T-helper 1 cell treated with Interleukin-12 subunit alpha and Interleukin-12 subunit beta and Interleukin-4 antibody, amounts not matched to agents 30 ng/mL and 1 ng/mL, for 36 hours (primary cell): ENCODE measurements around the gene ASCC1. TPM values are rescaled to one million over a fixed set of nuclear protein-coding genes. Genes with fewer than 3 reads are reported as not detected.
"Not testable (repeated sequence)": the region's sequence is repeated elsewhere in the genome, so short reads cannot be mapped to it uniquely, and the experiment has no call there.

Source experiments
- intact Hi-C: fragments of 100-400 bp; cut with micrococcal nuclease; formaldehyde crosslinking; loops from one replicate; pipeline ENCODE4 v1.15.1; 2024
- total RNA-seq: library from RNA; stranded (reverse); gene quantifications from 2 replicates; pipeline ENCODE4 v1.2.3, GENCODE V29; 2022

Gene ASCC1
- total RNA-seq, 1 donor from 2014 or later: 27.9 TPM

DNA sequence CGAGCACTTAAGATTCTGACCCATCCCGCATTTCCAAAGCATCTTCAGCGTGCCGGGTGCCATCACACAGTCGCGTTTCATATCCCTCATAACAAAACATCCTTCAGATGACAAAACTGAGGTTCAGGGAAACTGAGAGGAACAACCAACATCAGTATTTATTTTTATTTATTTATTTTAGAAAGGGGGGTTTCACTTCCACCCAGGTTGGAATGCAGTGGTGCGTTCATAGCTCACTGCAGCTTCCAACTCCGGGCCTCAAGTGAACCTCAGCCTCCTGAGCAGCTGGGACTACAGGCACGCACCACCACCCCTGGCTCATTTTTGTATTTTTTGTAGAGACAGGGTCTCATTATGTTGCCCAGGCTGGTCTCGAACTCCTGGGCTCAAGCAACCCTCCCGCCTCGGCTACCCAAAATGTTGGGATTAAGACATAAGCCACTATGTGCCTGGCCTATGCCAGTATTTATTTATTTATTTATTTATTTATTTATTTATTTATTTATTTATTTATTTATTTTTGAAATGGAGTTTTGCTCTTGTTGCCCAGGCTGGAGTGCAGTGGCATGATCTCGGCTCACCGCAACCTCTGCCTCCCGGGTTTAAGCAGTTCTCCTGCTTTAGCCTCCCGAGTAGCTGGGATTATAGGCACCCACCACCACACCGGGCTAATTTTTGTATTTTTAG, 33.2 kb upstream of the ASCC1 start:
- intact Hi-C loops: not testable (repeated sequence)

GRCh38 chr10:72248468-72249151, 32.5 kb upstream of the ASCC1 start:
- intact Hi-C loops: loop anchor here (1.0 kb wide), 9 partner anchors 13 to 352 kb away; partner anchors contain the start of genes ANAPC16, ASCC1 and DDIT4

GRCh38 chr10:72245949-72246525, 30.0 kb upstream of the ASCC1 start:
- intact Hi-C loops: no loop called here

- intact Hi-C loops: no loop called here
Measured at GRCh38 chr10:72244573-72245038, 28.5 kb upstream of the ASCC1 start.

DNA sequence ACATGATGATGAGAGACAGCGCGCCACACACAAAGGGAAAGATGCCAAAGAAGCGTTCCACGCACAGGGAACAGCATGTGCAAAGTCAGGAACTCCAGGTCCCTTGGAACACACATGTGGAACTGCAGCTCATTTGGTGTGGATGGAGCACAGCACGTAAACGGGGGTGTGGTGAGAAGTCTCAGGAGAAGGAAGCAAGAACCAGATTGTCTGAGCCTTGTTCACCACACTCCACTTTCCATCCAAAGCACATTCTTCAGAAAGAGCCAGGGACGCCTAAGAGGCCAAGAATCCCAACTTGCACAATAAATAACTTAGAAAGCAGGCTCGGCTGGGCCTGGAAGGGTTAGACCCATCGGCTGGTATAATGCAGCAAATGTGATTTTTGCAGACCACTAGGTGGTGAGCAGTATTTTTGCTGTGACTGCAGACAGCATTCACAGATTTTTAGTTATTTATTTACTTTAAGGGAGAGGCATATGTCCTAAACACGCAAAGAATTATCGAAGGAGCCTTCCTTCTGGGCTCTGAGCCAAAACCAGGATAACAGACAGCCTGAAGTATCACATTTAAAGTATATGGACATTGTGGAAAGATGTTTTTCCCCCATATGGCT, 27.9 kb upstream of the ASCC1 start:
- intact Hi-C loops: no loop called here

- intact Hi-C loops: no loop called here
Measured at GRCh38 chr10:72242675-72243074, 26.6 kb upstream of the ASCC1 start.

DNA sequence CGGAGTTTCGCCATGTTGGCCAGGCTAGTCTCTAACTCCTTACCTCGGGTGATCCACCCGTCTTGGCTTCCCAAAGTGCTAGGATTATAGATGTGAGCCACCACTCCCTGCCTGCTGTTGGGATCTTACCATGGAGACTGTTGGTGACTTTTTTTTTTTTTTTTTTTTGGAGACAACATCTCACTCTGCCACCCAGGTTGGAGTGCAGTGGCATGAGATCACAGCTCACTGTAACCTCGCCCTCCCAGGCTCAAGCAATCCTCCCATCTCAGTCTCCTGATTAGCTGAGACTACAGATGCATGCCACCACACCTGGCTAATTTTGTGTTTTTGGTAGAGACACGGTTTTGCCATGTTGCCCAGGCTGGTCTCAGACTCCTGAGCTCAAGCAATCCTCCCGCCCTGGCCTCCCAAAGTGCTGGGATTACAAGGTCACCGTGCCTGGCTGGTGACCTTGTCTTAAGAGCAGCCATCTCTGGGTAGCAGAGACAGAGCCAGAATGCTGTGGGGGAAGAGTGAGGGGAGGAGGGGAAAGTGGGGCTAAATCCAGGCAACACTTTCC, 25.7 kb upstream of the ASCC1 start:
- intact Hi-C loops: no loop called here

DNA sequence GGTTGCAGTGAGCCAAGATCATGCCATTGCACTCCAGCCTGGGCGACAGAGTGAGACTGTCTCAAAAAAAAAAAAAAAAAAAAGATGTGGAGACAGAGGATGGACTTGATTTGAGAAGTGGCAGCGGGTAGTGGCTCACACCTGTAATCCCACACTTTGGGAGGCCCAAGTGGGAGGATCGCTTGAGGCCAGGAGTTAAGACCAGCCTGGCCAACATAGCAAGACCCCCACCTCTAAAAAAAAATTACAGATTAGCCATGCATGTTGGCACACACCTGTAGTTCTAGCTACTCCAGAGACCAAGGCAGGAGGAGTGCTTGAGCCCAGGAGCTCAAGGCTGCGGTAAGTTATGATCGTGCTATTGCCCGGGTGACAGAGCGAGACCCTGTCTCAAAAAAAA, 24.3 kb upstream of the ASCC1 start:
- intact Hi-C loops: no loop called here

DNA sequence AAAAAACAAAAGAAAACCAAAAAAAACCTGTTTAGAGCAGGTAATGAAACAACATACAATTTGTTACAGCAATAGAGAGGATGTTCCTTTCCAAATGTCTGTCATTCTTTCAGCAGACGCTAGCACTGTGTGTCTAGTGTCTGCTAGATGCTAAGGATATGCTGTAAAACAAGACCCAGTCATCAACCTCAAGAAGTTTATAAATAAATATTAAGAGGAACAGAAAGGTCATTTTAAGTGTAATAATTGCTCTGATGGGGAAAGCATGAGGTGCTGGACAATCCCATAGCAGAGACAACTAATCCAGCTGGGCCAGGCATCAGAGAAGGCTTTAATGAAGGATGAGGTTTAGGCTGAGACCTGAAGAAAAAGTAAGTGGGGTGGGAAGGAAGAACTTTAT, 23.3 kb upstream of the ASCC1 start:
- intact Hi-C loops: no loop called here

DNA sequence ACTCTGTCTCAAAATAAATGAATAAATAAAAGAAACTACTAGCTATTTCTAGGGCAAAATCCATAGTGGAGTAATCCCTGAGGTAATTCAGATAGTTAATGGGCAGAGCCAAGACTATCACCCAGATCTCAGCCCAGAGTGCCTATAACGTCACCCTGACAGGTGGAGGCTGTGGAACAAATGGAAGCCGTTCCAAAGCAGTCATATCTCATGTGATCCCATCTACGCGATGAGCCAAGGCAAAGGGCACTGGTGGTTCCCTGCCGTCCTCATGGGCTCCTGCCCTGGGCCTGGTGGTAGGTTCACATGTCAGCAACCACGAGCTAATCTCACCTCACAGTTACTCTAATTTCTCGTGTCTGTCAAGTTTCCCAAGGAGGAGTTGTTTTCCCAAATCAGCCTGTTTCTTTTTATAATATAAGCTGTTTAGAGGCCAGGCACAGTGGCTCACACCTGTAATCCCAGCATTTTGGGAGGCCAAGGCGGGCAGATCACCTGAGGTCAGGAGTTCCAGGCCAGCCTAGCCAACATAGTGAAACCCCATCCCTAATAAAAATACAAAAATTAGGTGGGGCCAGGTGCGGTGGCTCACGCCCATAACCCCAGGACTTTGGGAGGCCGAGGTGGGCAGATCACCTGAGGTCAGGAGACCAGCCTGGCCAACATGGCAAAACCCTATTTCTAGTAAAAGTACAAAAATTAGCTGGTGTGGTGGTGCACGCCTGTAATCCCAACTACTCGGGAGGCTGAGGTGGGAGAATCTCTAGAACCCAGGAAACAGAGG, 22.5 kb upstream of the ASCC1 start:
- intact Hi-C loops: no loop called here

- intact Hi-C loops: no loop called here
Measured at GRCh38 chr10:72235544-72236279, 19.6 kb upstream of the ASCC1 start.

DNA sequence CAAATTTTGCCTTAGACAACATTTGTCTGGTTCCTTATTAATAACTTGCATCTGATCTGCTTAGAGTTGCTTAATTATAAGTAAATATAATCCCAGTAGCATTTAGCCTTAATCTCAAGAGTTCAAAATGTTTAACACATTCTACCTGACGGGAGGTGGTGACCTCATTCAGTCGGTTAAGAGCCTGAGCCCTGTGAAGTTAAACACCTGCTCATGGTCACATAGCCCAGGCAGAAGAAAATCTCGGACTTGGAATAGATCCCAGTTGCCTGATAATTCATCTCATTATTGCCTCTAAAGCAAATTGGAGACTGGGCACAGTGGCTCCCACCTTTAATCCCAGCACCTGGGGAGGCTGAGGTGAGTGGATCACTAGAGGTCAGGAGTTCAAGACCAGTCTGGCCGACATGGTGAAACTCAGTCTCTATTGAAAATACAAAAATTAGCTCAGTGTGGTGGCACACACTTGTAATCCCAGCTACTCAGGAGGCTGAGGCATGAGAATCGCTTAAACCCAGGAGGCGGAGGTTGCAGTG, 18.6 kb upstream of the ASCC1 start:
- intact Hi-C loops: no loop called here

DNA sequence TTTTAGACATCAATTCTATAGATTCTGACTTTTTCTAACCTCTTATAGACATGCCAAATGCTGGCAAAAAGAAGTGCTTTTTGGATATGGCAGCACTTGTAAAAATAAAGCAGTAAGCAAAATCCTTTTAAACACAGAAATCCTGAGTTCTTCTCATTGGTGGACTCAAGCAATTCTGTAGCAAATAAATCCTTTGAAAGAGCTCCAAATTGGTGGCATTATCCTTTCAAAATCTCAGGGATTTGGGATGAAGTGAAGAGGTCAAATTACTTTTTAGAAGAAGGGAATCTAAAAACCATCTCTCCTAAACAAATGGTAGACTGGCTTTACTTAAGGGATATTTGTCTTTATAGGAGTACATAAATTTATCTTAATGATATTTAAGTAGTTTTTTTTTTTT, 17.5 kb upstream of the ASCC1 start:
- intact Hi-C loops: no loop called here

GRCh38 chr10:72229261-72230251, 13.5 kb upstream of the ASCC1 start:
- intact Hi-C loops: no loop called here

GRCh38 chr10:72228318-72228751, 12.3 kb upstream of the ASCC1 start:
- intact Hi-C loops: no loop called here

GRCh38 chr10:72227826-72228225, 11.8 kb upstream of the ASCC1 start:
- intact Hi-C loops: no loop called here

DNA sequence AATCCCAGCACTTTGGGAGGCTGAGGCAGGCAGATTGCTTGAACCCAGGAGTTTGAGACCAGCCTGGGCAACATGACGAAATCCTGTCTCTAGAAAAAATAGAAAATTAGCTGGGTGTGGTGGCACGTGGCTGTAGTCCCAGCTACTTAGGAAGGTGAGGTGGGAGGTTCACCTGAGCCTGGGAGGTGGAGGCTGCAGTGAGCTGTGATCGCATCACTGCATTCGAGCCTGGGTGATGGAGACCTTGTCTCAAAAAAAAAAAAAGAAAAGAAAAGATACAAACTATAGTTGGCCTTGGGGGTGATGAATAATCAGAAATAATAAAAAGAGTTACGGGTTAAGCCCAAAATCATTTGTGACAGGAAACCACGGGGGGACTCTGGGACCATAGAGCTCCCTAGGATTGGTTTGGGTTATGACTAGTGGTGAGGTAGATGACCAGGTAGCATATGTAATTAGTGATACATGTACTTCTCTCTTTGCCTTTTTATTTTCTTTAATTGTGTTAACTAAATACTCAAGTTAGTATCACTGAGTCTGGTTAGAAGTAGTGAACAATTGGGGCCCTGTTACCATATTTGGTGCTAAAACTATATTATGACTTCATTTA, 10.4 kb upstream of the ASCC1 start:
- intact Hi-C loops: no loop called here

DNA sequence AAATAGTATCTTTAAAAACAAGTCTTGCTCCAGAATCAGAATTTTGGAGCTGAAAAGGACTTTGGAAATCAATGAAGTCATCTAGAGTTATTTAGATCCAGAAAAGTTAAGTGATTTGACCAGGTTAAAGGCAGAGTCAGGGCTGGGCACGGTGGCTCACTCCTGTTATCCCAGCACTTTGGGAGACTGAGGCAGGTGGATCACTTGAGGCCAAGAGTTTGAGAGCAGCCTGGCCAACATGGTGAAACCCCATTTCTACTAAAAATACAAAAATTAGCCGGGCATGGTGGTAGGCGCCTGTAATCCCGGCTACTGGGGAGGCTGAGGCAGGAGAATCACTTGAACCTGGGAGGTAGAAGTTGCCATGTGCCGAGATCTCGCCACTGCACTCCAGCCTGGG, 8.1 kb upstream of the ASCC1 start:
- intact Hi-C loops: not testable (repeated sequence)
